Activated CD4-positive, CD25-positive, alpha-beta regulatory T cell treated with anti-CD3 and anti-CD28 coated beads, Interleukin-2, amount 50 U/mL, for 16 hours (primary cell): ENCODE measurements around the gene IMMT.
A peak's percentile ranks its signal among the peaks of the same experiment; 100 is the strongest.

Experiments
- DNase-seq: peaks from one replicate; pipeline ENCODE4 v3.0.0-alpha.2; 2020; ENCODE audit warnings: low read depth, low spot score

The IMMT gene

GRCh38 chr2:86143307-86143706 lies 52.0 kb downstream of the IMMT start:
- DNase-seq = no peak

- DNase-seq = no peak
Observed at GRCh38 chr2:86142436-86143257, 52.6 kb downstream of the IMMT start.

- DNase-seq = no peak
Observed at GRCh38 chr2:86140969-86141392, 54.3 kb downstream of the IMMT start.

GRCh38 chr2:86139981-86140380 lies 55.3 kb downstream of the IMMT start:
- no peak for DNase-seq

DNA sequence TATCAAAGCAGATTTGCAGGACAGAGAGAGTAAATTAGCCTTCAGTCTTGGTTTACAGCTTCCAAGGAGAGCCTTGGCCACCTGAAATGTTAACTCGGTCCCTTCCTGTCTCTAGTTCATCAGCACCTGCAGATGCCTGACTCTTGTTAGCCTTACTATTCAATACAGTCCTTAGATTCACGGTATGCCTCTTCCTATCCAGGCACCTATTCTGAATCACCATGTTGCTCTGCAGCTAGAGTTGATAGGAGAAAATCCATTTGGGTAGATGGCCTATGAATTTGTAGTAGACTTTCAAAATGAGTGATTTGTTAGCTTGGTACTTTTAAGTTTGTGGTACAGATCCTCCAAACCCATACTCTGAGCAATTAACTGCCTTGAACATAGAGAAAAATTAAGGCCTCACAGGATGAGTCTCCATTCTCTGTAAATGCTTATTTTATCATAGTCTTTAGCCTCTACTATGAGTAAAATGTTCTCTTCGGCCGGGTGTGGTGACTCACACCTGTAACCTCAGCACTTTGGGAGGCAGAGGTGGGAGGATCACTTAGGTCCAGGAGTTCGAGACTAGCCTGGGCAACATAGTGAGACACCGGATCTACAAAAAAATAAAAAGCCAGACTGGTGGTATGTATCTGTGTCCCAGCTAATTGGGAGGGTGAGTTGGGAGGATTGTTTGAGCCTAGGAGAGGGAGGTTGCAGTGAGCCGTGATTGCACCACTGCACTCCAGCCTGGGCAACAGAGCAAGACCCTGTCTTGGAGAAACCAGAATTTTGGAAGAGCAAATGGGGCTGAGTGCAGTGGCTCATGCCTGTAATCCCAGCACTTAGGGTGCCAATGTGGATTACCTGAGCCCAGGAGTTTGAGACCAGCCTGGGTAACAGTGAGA lies 56.3 kb downstream of the IMMT start:
- DNase-seq = no peak

DNA sequence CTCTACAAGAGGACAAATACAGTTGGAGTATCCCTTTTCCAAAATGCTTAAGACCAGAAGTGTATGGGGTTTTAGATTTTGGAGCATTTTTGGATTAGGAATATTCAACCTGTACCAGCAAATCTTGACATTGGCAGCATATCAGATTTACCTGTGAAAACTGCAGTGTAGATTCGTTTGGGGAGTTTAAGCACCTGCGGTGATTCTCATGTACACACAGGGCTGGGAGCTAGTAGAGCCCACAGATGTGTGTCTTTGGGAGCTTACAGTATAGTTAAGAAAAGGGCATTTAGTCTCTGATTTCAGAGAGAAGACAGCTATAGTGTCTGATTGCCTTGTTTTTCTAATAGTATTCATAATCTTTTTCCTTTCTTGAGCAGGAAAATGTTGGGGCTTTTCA lies 59.1 kb downstream of the IMMT start:
- no peak for DNase-seq

GRCh38 chr2:86135653-86136052 lies 59.6 kb downstream of the IMMT start:
- no peak for DNase-seq

DNA sequence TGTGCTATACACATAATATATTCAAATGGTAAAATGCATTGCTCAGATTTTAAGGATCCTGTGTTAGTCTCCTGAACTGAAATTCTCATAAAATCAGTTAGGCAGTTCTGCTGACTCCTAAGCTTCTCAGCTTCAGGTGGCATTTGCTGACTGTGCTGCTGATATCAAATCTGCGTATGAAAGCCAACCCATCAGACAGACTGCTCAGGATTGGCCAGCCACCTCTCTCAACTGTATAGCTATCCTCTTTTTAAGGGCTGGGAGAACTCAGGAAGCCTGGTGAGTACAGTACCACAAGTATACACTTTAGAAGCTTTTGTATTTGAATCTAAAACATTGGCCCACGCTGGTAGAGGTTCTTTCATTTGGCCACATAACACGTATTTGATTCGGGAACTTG lies 60.6 kb downstream of the IMMT start:
- no peak for DNase-seq

GRCh38 chr2:86124683-86125082 lies 70.6 kb downstream of the IMMT start:
- DNase-seq = no peak

DNA sequence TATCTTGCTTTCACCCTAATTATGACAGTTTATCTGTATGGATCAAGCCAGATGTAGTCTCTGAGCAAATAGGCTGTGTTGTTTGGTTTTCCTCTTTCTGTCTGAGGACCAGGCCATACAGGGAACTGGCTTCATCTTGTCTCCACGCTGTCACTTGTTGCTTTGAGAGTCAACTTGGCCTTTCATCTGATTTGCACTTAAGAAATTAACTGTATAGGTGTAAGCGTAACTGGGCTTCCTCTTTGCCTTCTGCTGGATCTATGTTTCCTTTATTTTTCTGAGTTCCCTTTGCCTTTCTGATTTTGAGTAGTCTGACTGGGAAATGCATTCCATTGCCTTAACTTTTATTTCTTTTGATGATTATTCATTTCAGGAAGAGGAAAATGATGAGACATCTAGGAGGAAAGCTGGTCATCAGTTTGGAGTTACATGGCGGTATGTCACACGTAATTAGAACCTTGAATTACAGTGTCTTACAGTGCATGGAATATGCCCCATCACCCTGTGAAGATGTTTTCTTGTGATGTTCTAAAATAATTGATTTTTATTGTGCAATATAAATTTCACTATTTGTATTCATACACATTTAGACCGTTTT lies 71.8 kb downstream of the IMMT start:
- no peak for DNase-seq

- DNase-seq = no peak
Observed at GRCh38 chr2:86118130-86118529, 77.1 kb downstream of the IMMT start.

DNA sequence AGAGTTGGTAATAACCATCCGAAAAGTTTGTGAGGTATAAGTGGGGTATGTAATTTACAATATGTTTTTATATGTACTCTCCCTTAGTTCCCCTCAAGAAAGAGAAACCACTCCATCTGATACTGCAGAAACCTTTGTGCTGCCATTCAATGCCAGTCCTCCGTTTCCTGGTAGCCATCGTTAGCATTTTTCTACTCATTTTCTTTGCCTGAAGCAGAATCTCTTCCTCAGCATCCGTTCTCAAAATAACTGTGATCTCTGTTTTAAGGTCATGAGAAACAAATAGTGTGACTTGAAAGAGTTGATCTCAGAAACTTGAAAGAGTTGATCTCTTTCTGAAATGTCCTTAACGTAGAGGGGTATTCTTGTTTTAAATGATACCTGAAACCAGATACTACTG lies 88.2 kb downstream of the IMMT start:
- DNase-seq = no peak

- DNase-seq = peak; percentile 93
Observed at GRCh38 chr2:86105969-86106945, 89.0 kb downstream of the IMMT start, which contains the start of gene PTCD3. Gene PTCD3 (plus strand): TSS chr2:86106235. CDS start chr2:86106248, 13 bp downstream.

DNA sequence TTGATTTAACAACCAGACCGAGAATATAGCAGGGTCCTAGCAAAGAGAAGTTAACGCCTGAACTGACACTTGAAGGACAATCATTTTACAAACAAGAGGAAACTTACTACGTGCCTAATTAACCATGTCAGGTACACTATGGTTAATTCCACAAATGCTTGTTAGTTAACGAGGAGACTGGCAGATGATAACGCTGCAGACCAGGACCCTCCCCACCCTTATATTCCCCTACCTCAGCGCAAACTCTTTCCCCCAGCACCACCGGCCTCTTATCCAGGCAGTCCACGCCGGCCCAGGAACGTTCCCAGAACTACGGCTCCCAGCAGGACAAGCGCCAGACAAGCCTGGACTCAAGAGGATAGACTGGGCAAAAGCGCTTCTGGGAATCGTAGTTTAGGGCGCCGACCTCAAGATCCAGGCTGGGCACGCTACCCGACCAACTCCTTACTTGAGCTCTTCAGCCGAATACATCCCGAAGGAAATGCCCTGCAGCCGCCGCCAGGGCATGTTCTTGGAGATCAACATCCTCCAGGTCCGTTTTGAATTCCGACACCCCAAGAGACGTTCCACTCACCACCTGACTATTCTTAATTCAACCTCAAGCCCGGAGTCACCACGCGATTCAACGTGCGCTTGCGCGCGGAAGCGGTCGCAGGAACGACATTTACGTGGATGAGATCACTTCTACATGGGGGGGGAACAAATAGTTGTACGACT lies 89.9 kb downstream of the IMMT start, which contains the start of gene POLR1A:
Gene POLR1A, minus strand, starts transcription at position 635 of the 717 bp plus-strand sequence. Its CDS starts 110 bp downstream, at position 525.
- DNase-seq = peak; percentile 75

DNA sequence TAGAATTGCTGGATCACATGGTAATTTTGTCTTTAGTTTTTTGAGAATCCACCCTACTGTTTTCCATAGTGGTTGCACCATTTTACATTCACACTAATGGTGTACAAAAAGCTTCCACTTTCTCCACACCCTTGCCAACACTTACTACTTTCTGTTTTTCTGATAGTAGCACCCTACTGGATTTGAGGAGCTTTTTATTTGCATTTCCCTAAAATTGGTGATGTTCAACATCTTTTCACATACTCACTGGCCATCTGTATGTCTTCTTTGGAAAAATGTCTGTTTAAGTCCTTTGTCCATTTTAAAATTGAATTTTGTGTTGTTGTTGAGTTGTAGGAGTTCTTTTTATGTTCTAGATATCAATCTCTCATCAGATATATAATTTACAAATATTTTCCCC lies 93.1 kb downstream of the IMMT start:
- DNase-seq = no peak

DNA sequence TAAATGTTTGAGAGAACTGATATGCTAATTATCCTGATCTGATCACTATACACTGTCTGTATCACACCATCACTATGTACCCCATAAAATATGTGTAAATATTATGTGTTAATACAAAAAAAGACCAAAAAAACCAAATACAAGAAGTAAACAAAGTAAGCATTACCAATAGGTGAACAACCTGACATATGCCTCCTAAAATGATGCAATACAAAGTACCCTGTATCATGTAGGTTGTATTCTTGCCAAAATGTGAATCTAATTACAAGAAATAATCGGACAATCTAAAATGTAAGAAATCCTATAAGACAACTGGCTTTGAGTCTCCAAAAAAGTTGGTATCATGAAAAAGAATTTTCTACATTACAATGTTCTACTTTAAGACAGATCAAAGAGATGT lies 97.3 kb downstream of the IMMT start:
- DNase-seq = no peak

DNA sequence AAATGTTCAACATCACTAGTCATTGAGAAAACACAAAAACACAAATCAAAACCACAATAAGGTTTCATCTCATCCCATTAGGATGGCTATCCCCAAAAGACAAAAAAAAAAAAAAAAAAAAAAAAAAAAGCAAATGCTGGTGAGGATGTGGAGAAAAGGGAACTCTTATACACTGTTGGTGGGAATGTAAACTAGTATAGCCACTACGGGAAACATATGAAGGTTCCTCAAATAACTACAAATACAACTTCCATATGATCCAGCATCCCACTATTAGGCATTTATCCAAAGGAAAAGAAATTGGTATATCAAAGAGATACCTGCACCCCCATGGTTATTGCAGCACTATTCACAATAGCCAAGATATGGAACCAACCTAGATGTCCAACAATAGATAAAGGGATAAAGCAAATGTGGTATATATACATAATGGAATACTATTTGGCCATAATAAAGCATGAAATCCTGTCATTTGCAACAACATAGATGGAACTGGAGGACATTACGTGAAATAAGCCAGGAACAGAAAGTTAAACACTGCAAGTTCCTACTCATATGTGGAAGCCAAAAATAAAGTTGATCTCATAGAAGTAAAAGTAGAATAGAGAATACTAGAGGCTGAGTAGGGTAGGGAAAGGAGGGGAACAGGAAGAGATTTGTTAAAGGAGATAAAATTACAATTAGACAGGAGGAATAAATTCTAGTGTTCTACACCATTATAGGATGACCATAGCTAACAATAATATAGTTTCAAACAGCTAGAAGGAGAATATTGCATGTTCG lies 98.0 kb downstream of the IMMT start:
- no peak for DNase-seq

GRCh38 chr2:86094229-86094628 lies 101.0 kb downstream of the IMMT start:
- no peak for DNase-seq
